H1 (cell line): ENCODE data around the gene TECTB.

Source experiments
- BCL11A ChIP-seq, 2 experiments: IDR thresholded peaks; one replicate each; pipeline ENCODE4 v1.6.1; 2011; ENCODE audit warnings: low read depth in 2 of 2, low read length in 2 of 2, mild to moderate bottlenecking in 2 of 2
- CTCF ChIP-seq, 3 experiments: IDR thresholded peaks; 1 replicate in 2 of 3; 2 replicates in 1 of 3; pipeline versions ENCODE4 v1.5.1 to v1.6.1; 2011; ENCODE audit warnings: low read length in 3 of 3, mild to moderate bottlenecking in 3 of 3, inconsistent platforms in 2 of 3, low read depth in 1 of 3, moderate library complexity in 1 of 3; ENCODE audit not compliant: insufficient read depth in 1 of 3; ENCODE audit errors: control extremely low read depth in 1 of 3
- EP300 ChIP-seq, 2 experiments: IDR thresholded peaks; 1 replicate in 1 of 2; 2 replicates in 1 of 2; pipeline ENCODE4 v1.6.1; 2011 to 2012; ENCODE audit warnings: low read depth in 2 of 2, low read length in 2 of 2, mild to moderate bottlenecking in 2 of 2, borderline replicate concordance in 1 of 2, inconsistent platforms in 1 of 2, moderate library complexity in 1 of 2
- EZH2 ChIP-seq: fragments of 200-600 bp; sonication (generic); IDR thresholded peaks from 2 replicates; pipeline ENCODE4 v1.7.1; 2012; ENCODE audit warnings: low read depth, mild to moderate bottlenecking, moderate library complexity, low read length, inconsistent platforms; ENCODE audit not compliant: severe bottlenecking
- POLR2AphosphoS5 ChIP-seq: IDR thresholded peaks from 2 replicates; pipeline ENCODE4 v1.6.1; 2011; ENCODE audit warnings: low read depth, low read length
- RBBP5 ChIP-seq: IDR thresholded peaks from 2 replicates; pipeline ENCODE4 v1.7.1; 2012; ENCODE audit warnings: low read depth, mild to moderate bottlenecking, inconsistent platforms, low read length, moderate library complexity, borderline replicate concordance
- USF2 ChIP-seq: IDR thresholded peaks from 2 replicates; pipeline ENCODE4 v1.6.1; 2011; ENCODE audit warnings: low read length, improper control_type of control experiment

GRCh38 chr10:112348759-112349158 is 65.6 kb downstream of the TECTB start:
- no peak for TF ChIP-seq BCL11A (IDR thresholded peaks at IDR 0.05; ENCODE audit: low read depth in 2 of 2, low read length in 2 of 2)
- no peak for TF ChIP-seq EZH2
- TF ChIP-seq POLR2AphosphoS5, result no peak
- no peak for TF ChIP-seq CTCF (IDR thresholded peaks at IDR 0.05; ENCODE audit: control extremely low read depth in 1 of 3, insufficient read depth in 1 of 3, low read depth in 1 of 3, low read length in 3 of 3)
- no peak for TF ChIP-seq RBBP5
- no peak for TF ChIP-seq EP300 (IDR thresholded peaks at IDR 0.05; ENCODE audit: borderline replicate concordance in 1 of 2, low read depth in 2 of 2, low read length in 2 of 2)
- no peak for TF ChIP-seq USF2
